HEK293 (cell line): ENCODE results near the gene FAM118B.

Experiments
- CTCF ChIA-PET: fragments of 350-600 bp; formaldehyde crosslinking; extraction: SDS; loops from one replicate; lab custom pipeline; 2021; ENCODE audit warnings: antibody characterized with exemption; lab: Yijun Ruan, JAX
- POLR2A ChIA-PET: fragments of 300-600 bp; formaldehyde crosslinking; extraction: SDS; loops from one replicate; lab custom pipeline; 2020; ENCODE audit warnings: antibody characterized with exemption, inconsistent platforms; lab: Yijun Ruan, JAX
- H3K27ac ChIP-seq: fragments of 200-500 bp; sonication (Bioruptor generic); 2 replicates; pipeline ENCODE4 v1.5.1; 2014; ENCODE audit warnings: low read depth, low read length, control low read depth, inconsistent platforms; ENCODE audit errors: extremely low read depth
- H3K36me3 ChIP-seq, 2 experiments: fragments of 200-500 bp in 1 of 2; sonication (Bioruptor generic) in 1 of 2; 1 replicate in 1 of 2; 2 replicates in 1 of 2; pipeline ENCODE4 v1.5.1; 2014 to 2017; ENCODE audit warnings: inconsistent platforms in 2 of 2, low read length in 2 of 2; ENCODE audit not compliant: control insufficient read depth in 2 of 2, insufficient read depth in 1 of 2
- H3K4me1 ChIP-seq: fragments of 200-500 bp; sonication (Bioruptor generic); 2 replicates; pipeline ENCODE4 v1.5.1; 2014; ENCODE audit warnings: mild to moderate bottlenecking, low read length, inconsistent platforms; ENCODE audit not compliant: control insufficient read depth, insufficient read depth
- H3K4me3 ChIP-seq: 2 replicates; pipeline ENCODE4 v1.5.1; 2011; ENCODE audit warnings: low read depth, mild to moderate bottlenecking, control low read depth, low read length, moderate library complexity
- H3K9me3 ChIP-seq: fragments of 200-500 bp; sonication (Bioruptor generic); 2 replicates; pipeline ENCODE4 v1.5.1; 2014; ENCODE audit warnings: low read depth, low read length, inconsistent platforms; ENCODE audit not compliant: control insufficient read depth, insufficient read depth
- BCL11B ChIP-seq: fragments of 450-650 bp; formaldehyde crosslinking; IDR thresholded peaks from 2 replicates; pipeline ENCODE4 v1.5.1; 2016; ENCODE audit warnings: low read depth, missing biosample characterization, missing genetic modification characterization
- GLIS1 ChIP-seq: fragments of 450-650 bp; formaldehyde crosslinking; IDR thresholded peaks from 2 replicates; pipeline ENCODE4 v1.5.1; 2016; ENCODE audit warnings: missing biosample characterization, missing genetic modification characterization
- KLF8 ChIP-seq: fragments of 450-650 bp; formaldehyde crosslinking; IDR thresholded peaks from 2 replicates; pipeline ENCODE4 v1.5.1; 2016; ENCODE audit warnings: missing biosample characterization, missing genetic modification characterization
- MYNN ChIP-seq: fragments of 450-650 bp; formaldehyde crosslinking; IDR thresholded peaks from 2 replicates; pipeline ENCODE4 v1.5.1; 2016; ENCODE audit warnings: missing biosample characterization, missing genetic modification characterization, borderline replicate concordance
- MZF1 ChIP-seq: fragments of 450-650 bp; formaldehyde crosslinking; IDR thresholded peaks from 2 replicates; pipeline ENCODE4 v1.5.1; 2017; ENCODE audit warnings: missing biosample characterization, missing genetic modification characterization, borderline replicate concordance
- REPIN1 ChIP-seq: fragments of 450-650 bp; formaldehyde crosslinking; IDR thresholded peaks from 2 replicates; pipeline ENCODE4 v1.5.1; 2017; ENCODE audit warnings: missing biosample characterization, missing genetic modification characterization, low read depth
- TRIM28 ChIP-seq: IDR thresholded peaks from 2 replicates; pipeline ENCODE4 v1.6.1; 2011; ENCODE audit warnings: low read length, control low read depth, borderline replicate concordance
- TSHZ1 ChIP-seq: fragments of 450-650 bp; formaldehyde crosslinking; IDR thresholded peaks from 2 replicates; pipeline ENCODE4 v1.5.1; 2016; ENCODE audit warnings: missing biosample characterization, missing genetic modification characterization, borderline replicate concordance
- WT1 ChIP-seq: fragments of 450-650 bp; formaldehyde crosslinking; IDR thresholded peaks from 2 replicates; pipeline ENCODE4 v1.5.1; 2016; ENCODE audit warnings: missing biosample characterization, missing genetic modification characterization
- ZEB2 ChIP-seq: fragments of 450-650 bp; formaldehyde crosslinking; IDR thresholded peaks from 2 replicates; pipeline ENCODE4 v1.5.1; 2016; ENCODE audit warnings: missing biosample characterization, missing genetic modification characterization
- ZFP3 ChIP-seq: fragments of 450-650 bp; formaldehyde crosslinking; IDR thresholded peaks from 2 replicates; pipeline ENCODE4 v1.5.1; 2016; ENCODE audit warnings: low read depth, missing biosample characterization, missing genetic modification characterization
- ZNF175 ChIP-seq: fragments of 450-650 bp; formaldehyde crosslinking; IDR thresholded peaks from 2 replicates; pipeline ENCODE4 v1.5.1; 2016; ENCODE audit warnings: missing biosample characterization, missing genetic modification characterization
- ZNF18 ChIP-seq: fragments of 450-650 bp; formaldehyde crosslinking; IDR thresholded peaks from 2 replicates; pipeline ENCODE4 v1.5.1; 2016; ENCODE audit warnings: missing biosample characterization, missing genetic modification characterization
- ZNF311 ChIP-seq: fragments of 450-650 bp; formaldehyde crosslinking; IDR thresholded peaks from 2 replicates; pipeline ENCODE4 v1.5.1; 2017; ENCODE audit warnings: missing biosample characterization, missing genetic modification characterization, borderline replicate concordance
- ZNF341 ChIP-seq: fragments of 450-650 bp; formaldehyde crosslinking; IDR thresholded peaks from 2 replicates; pipeline ENCODE4; 2016; ENCODE audit warnings: low read depth, missing biosample characterization, missing genetic modification characterization
- ZNF398 ChIP-seq: fragments of 450-650 bp; formaldehyde crosslinking; IDR thresholded peaks from 2 replicates; pipeline ENCODE4 v1.5.1; 2017; ENCODE audit warnings: missing biosample characterization, missing genetic modification characterization
- ZNF433 ChIP-seq: fragments of 450-650 bp; formaldehyde crosslinking; IDR thresholded peaks from 2 replicates; pipeline ENCODE4 v1.5.1; 2016; ENCODE audit warnings: missing biosample characterization, missing genetic modification characterization, low read depth
- ZNF530 ChIP-seq: fragments of 450-650 bp; formaldehyde crosslinking; IDR thresholded peaks from 2 replicates; pipeline ENCODE4 v1.5.1; 2016; ENCODE audit warnings: low read depth, missing biosample characterization, missing genetic modification characterization
- ZNF580 ChIP-seq: fragments of 450-650 bp; formaldehyde crosslinking; IDR thresholded peaks from 2 replicates; pipeline ENCODE4 v1.5.1; 2016; ENCODE audit warnings: missing biosample characterization, missing genetic modification characterization
- ZNF600 ChIP-seq: fragments of 450-650 bp; formaldehyde crosslinking; IDR thresholded peaks from 2 replicates; pipeline ENCODE4 v1.5.1; 2016; ENCODE audit warnings: missing biosample characterization, missing genetic modification characterization
- ZNF701 ChIP-seq: fragments of 450-650 bp; formaldehyde crosslinking; IDR thresholded peaks from 2 replicates; pipeline ENCODE4 v1.5.1; 2016; ENCODE audit warnings: missing biosample characterization, missing genetic modification characterization
- ZNF747 ChIP-seq: fragments of 450-650 bp; formaldehyde crosslinking; IDR thresholded peaks from 2 replicates; pipeline ENCODE4 v1.5.1; 2016; ENCODE audit warnings: missing biosample characterization, missing genetic modification characterization
- ZNF791 ChIP-seq: fragments of 450-650 bp; formaldehyde crosslinking; IDR thresholded peaks from 2 replicates; pipeline ENCODE4 v1.5.1; 2016; ENCODE audit warnings: missing biosample characterization, missing genetic modification characterization
- ZNF830 ChIP-seq: fragments of 450-650 bp; IDR thresholded peaks from 2 replicates; pipeline ENCODE4 v1.5.0; 2018; ENCODE audit warnings: missing biosample characterization, missing genetic modification characterization, low read depth, mild to moderate bottlenecking, moderate library complexity
- TF ChIP-seq, protein P1 (sequence below): fragments of 450-650 bp; formaldehyde crosslinking; IDR thresholded peaks from 2 replicates; pipeline ENCODE4 v1.5.1; 2017; ENCODE audit warnings: missing biosample characterization, missing genetic modification characterization
- TF ChIP-seq, protein P2 (sequence below): fragments of 450-650 bp; formaldehyde crosslinking; IDR thresholded peaks from 2 replicates; pipeline ENCODE4 v1.5.0; 2017; ENCODE audit warnings: missing biosample characterization, missing genetic modification characterization, borderline replicate concordance

FAM118B gene

GRCh38 chr11:126233391-126233790 is 21.8 kb downstream of the FAM118B start:
- CTCF ChIA-PET, result no interaction called here
- POLR2A ChIA-PET, result no interaction called here

GRCh38 chr11:126246636-126247035 is 35.1 kb downstream of the FAM118B start:
- CTCF ChIA-PET, result interaction anchor here (0.6 kb wide), 1 partner anchor 77 kb away, joined by 3 read pairs; no protein-coding TSS in a partner anchor
- H3K27ac ChIP-seq, result no peak overlapping the region
- peaks cover 0 to 44% of the 10 kb centered on the region in 2 experiments for H3K36me3 ChIP-seq
- no peaks in the 10 kb centered on the region for H3K4me1 ChIP-seq
- no peaks in the 10 kb centered on the region for H3K9me3 ChIP-seq
- no peak overlapping the region for H3K4me3 ChIP-seq
- POLR2A ChIA-PET, result interaction anchor here (1.0 kb wide), 1 partner anchor 15 kb away, joined by 4 read pairs; no protein-coding TSS in a partner anchor
- TF ChIP-seq ZNF398 (tag by site-specific recombination) (no peak), TRIM28 (no peak), ZNF530 (tag by site-specific recombination) (no peak), ZNF311 (tag by site-specific recombination) (no peak), ZNF175 (tag by site-specific recombination) (no peak), ZNF830 (no peak), KLF8 (tag by site-specific recombination) (no peak)
- TF ChIP-seq, protein P1, sequence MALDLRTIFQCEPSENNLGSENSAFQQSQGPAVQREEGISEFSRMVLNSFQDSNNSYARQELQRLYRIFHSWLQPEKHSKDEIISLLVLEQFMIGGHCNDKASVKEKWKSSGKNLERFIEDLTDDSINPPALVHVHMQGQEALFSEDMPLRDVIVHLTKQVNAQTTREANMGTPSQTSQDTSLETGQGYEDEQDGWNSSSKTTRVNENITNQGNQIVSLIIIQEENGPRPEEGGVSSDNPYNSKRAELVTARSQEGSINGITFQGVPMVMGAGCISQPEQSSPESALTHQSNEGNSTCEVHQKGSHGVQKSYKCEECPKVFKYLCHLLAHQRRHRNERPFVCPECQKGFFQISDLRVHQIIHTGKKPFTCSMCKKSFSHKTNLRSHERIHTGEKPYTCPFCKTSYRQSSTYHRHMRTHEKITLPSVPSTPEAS (tag by site-specific recombination), result no peak

More at GRCh38 chr11:126233391-126233790, 21.8 kb downstream of the FAM118B start:
- Histone ChIP-seq H3K4me1 (peaks cover 5% of the 10 kb centered on the region), H3K9me3 (no peaks in the 10 kb centered on the region), H3K4me3 (no peak overlapping the region), H3K36me3 (peaks cover 0 to 17% of the 10 kb centered on the region in 2 experiments; a peak in 1 of 3 replicates), H3K27ac (no peak overlapping the region)
- TF ChIP-seq ZNF580 (no peak), WT1 (tag by site-specific recombination) (no peak), ZEB2 (tag by site-specific recombination) (no peak), TSHZ1 (no peak), ZNF600 (tag by site-specific recombination) (no peak), BCL11B (no peak), ZNF791 (tag by site-specific recombination) (no peak), MZF1 (tag by site-specific recombination) (no peak), GLIS1 (tag by site-specific recombination) (no peak), MYNN (no peak), ZNF18 (no peak), ZNF433 (tag by site-specific recombination) (no peak), ZFP3 (tag by site-specific recombination) (no peak), REPIN1 (tag by site-specific recombination) (no peak), ZNF701 (tag by site-specific recombination) (no peak), ZNF341 (tag by site-specific recombination) (no peak), ZNF747 (tag by site-specific recombination) (no peak)
- TF ChIP-seq, protein P2, sequence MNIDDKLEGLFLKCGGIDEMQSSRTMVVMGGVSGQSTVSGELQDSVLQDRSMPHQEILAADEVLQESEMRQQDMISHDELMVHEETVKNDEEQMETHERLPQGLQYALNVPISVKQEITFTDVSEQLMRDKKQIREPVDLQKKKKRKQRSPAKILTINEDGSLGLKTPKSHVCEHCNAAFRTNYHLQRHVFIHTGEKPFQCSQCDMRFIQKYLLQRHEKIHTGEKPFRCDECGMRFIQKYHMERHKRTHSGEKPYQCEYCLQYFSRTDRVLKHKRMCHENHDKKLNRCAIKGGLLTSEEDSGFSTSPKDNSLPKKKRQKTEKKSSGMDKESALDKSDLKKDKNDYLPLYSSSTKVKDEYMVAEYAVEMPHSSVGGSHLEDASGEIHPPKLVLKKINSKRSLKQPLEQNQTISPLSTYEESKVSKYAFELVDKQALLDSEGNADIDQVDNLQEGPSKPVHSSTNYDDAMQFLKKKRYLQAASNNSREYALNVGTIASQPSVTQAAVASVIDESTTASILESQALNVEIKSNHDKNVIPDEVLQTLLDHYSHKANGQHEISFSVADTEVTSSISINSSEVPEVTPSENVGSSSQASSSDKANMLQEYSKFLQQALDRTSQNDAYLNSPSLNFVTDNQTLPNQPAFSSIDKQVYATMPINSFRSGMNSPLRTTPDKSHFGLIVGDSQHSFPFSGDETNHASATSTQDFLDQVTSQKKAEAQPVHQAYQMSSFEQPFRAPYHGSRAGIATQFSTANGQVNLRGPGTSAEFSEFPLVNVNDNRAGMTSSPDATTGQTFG (tag by site-specific recombination), result no peak
